Keratinocyte (primary cell): Measurements from ENCODE around the gene CDH22. TPM values are rescaled to one million over a fixed set of nuclear protein-coding genes. Genes with fewer than 3 reads are reported as not detected.

ENCODE experiments used
- DNase-seq: peaks from one replicate; pipeline ENCODE4 v3.0.0-alpha.2; 2011; ENCODE audit warnings: low read depth, missing footprints, low spot score
- FAIRE-seq: peaks from 2 replicates; lab custom pipeline; 2011; peaks lifted over from hg19 to GRCh38; lab: Jason Lieb, UNC
- H2AFZ ChIP-seq: 2 replicates; pipeline ENCODE4 v1.6.0; 2012; ENCODE audit warnings: low read length, control low read depth, inconsistent platforms; ENCODE audit not compliant: control insufficient read depth
- H3K27ac ChIP-seq: 2 replicates; pipeline ENCODE4 v1.5.1; 2011; ENCODE audit warnings: low read length; ENCODE audit not compliant: control insufficient read depth, insufficient read depth
- H3K27me3 ChIP-seq: 3 replicates; pipeline ENCODE4 v1.6.0; 2011; ENCODE audit warnings: low read length; ENCODE audit not compliant: control insufficient read depth, insufficient read depth; ENCODE audit errors: extremely low read depth
- H3K36me3 ChIP-seq, 2 experiments: 2 replicates in 1 of 2; 3 replicates in 1 of 2; pipeline ENCODE4 v1.5.1; 2011; ENCODE audit warnings: low read length in 2 of 2, mild to moderate bottlenecking in 1 of 2; ENCODE audit not compliant: control insufficient read depth in 2 of 2, insufficient read depth in 2 of 2; ENCODE audit errors: extremely low read depth in 1 of 2
- H3K4me1 ChIP-seq: 3 replicates; pipeline ENCODE4 v1.5.1; 2011; ENCODE audit warnings: low read length; ENCODE audit not compliant: control insufficient read depth, insufficient read depth; ENCODE audit errors: extremely low read depth
- H3K4me2 ChIP-seq: 3 replicates; pipeline ENCODE4 v1.6.0; 2011; ENCODE audit warnings: low read depth, low read length; ENCODE audit not compliant: control insufficient read depth, insufficient read depth; ENCODE audit errors: extremely low read depth
- H3K4me3 ChIP-seq, 3 experiments: fragments of 200-600 bp in 1 of 3; sonication (generic) in 1 of 3; 2 replicates in 2 of 3; 3 replicates in 1 of 3; pipeline ENCODE4 v1.5.1; 2011 to 2016; ENCODE audit warnings: low read length in 3 of 3, mild to moderate bottlenecking in 3 of 3, control low read depth in 2 of 3, inconsistent platforms in 1 of 3, low read depth in 1 of 3, mixed read lengths in 1 of 3, mixed run types in 1 of 3, moderate library complexity in 1 of 3; ENCODE audit not compliant: control insufficient read depth in 2 of 3, insufficient read depth in 2 of 3; ENCODE audit errors: extremely low read depth in 1 of 3
- H3K79me2 ChIP-seq: 2 replicates; pipeline ENCODE4 v1.6.0; 2012; ENCODE audit warnings: low read length; ENCODE audit not compliant: control insufficient read depth, insufficient read depth
- H3K9ac ChIP-seq: 3 replicates; pipeline ENCODE4 v1.6.0; 2011; ENCODE audit warnings: low read length; ENCODE audit not compliant: control insufficient read depth, insufficient read depth; ENCODE audit errors: extremely low read depth
- H3K9me1 ChIP-seq: 3 replicates; pipeline ENCODE4 v1.6.0; 2011; ENCODE audit warnings: low read length; ENCODE audit not compliant: control insufficient read depth, insufficient read depth; ENCODE audit errors: extremely low read depth
- H3K9me3 ChIP-seq: 2 replicates; pipeline ENCODE4 v1.5.1; 2012; ENCODE audit warnings: low read depth, low read length; ENCODE audit not compliant: control insufficient read depth
- H4K20me1 ChIP-seq: 3 replicates; pipeline ENCODE4 v1.6.0; 2011; ENCODE audit warnings: low read length; ENCODE audit not compliant: control insufficient read depth, insufficient read depth; ENCODE audit errors: extremely low read depth
- EZH2 ChIP-seq: IDR thresholded peaks from one replicate; pipeline ENCODE4 v1.6.1; 2012; ENCODE audit warnings: inconsistent platforms, mild to moderate bottlenecking, low read length, moderate library complexity
- dilution Hi-C: fragments of 300-500 bp; cut with MboI; formaldehyde crosslinking; loops from one replicate; pipeline ENCODE4 v1.7.0; 2020; ENCODE audit warnings: low sequenced_read_pairs; ENCODE audit not compliant: extremely low pct_ligation_motif_present
- polyA plus RNA-seq, 5 experiments: library from polyadenylated mRNA; depleted of rRNA in 3 of 5; stranded (reverse) in 3 of 5; stranded (forward) in 1 of 5; unstranded in 1 of 5; fragments of >200 nt; gene quantifications; 1 replicate in 1 of 5; 2 replicates in 3 of 5; 3 replicates in 1 of 5; pipeline versions ENCODE4 v1.2.1 to v1.2.3, GENCODE V29; 2011 to 2012; ENCODE audit warnings: missing spikeins in 2 of 5, low read depth in 1 of 5, low replicate concordance in 1 of 5
- TF ChIP-seq, protein P1 (sequence below), 3 experiments: IDR thresholded peaks in 1 of 3; conservative IDR thresholded peaks in 1 of 3; optimal IDR thresholded peaks in 1 of 3; 2 replicates in 2 of 3; 3 replicates in 1 of 3; pipeline versions ENCODE3 to v1.5.1; 2011; ENCODE audit warnings: low read length in 3 of 3, mild to moderate bottlenecking in 3 of 3, moderate library complexity in 2 of 3, control low read depth in 1 of 3, inconsistent platforms in 1 of 3; ENCODE audit not compliant: insufficient read depth in 2 of 3; ENCODE audit errors: extremely low read depth in 1 of 3

Gene CDH22
- polyA plus RNA-seq, 1 donor (not counting 4 experiments of a cell fraction or from before 2014, with no cell fraction given), result not detected

DNA sequence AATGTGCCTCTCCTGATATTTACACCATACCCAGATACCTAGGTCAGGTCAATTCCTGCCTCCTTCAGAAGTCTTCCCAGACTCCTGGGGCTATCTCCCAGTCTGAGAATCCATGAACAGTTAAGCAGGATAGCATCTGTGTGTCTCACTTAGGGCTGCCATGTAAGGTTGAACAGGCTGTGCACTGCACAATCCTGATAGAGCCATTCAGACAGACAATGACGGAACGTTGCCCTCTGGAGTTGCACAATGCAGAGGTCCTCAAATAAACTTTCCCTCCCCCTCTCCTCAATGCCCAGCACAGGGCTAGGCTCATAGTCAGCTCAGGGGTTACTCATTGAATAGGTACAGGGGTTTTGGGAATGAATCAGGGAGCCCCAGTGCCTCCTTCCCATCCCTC is 100.5 kb downstream of the CDH22 start:
- Histone ChIP-seq H4K20me1 (no peaks in the 10 kb centered on the region), H3K79me2 (no peaks in the 10 kb centered on the region), H3K9me3 (no peaks in the 10 kb centered on the region), H3K4me3 (no peak overlapping the region), H3K36me3 (no peaks in the 10 kb centered on the region), H3K27ac (no peak overlapping the region), H2AFZ (no peak overlapping the region), H3K4me1 (no peaks in the 10 kb centered on the region), H3K9me1 (no peaks in the 10 kb centered on the region), H3K27me3 (peaks cover 23% of the 10 kb centered on the region), H3K4me2 (no peak overlapping the region), H3K9ac (no peak overlapping the region)
- dilution Hi-C loops, result no loop called here
- DNase-seq, result no peak
- TF ChIP-seq, protein P1, sequence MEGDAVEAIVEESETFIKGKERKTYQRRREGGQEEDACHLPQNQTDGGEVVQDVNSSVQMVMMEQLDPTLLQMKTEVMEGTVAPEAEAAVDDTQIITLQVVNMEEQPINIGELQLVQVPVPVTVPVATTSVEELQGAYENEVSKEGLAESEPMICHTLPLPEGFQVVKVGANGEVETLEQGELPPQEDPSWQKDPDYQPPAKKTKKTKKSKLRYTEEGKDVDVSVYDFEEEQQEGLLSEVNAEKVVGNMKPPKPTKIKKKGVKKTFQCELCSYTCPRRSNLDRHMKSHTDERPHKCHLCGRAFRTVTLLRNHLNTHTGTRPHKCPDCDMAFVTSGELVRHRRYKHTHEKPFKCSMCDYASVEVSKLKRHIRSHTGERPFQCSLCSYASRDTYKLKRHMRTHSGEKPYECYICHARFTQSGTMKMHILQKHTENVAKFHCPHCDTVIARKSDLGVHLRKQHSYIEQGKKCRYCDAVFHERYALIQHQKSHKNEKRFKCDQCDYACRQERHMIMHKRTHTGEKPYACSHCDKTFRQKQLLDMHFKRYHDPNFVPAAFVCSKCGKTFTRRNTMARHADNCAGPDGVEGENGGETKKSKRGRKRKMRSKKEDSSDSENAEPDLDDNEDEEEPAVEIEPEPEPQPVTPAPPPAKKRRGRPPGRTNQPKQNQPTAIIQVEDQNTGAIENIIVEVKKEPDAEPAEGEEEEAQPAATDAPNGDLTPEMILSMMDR (optimal IDR thresholded peaks at IDR 0.05 in 1 of 3, IDR thresholded peaks at IDR 0.05 in 1 of 3, conservative IDR thresholded peaks at IDR 0.05 in 1 of 3; ENCODE audit: extremely low read depth in 1 of 3, insufficient read depth in 2 of 3, low read length in 3 of 3), result no peak
- no peak for FAIRE-seq

DNA sequence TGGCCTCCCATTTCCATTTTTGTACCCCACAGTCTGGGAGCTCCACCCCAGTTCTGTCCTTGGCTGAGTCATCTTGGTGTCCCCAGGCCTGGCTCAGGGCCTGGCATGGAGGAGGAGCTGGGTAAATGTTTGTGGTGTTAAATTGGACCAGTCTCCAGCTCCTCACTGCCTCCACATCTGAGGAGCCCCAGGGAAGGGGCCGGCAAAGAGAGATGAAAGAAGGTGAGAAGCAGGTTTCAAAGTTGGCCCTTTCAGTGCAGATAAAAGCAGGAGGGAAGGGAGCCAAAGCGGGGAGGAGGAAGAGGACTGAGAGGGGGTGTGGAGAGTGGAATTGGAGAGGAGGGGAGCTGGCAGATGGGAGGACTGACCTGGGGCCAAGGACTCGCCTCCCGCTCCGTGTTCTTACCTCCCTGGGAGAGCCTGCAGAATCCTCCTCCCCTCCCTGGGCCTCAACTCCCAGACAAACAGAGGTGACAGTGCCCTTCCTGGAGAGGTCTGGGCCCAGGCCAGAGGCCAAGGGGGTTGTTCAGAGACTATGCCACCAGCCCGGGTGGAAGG is 101.2 kb downstream of the CDH22 start:
- FAIRE-seq, result no peak
- dilution Hi-C loops, result no loop called here
- H3K9ac ChIP-seq, result no peak overlapping the region

More for the DNA sequence above, 101.2 kb downstream of the CDH22 start:
- H3K79me2 ChIP-seq, result no peaks in the 10 kb centered on the region
- no peaks in the 10 kb centered on the region for H4K20me1 ChIP-seq
- no peak overlapping the region for H3K4me3 ChIP-seq
- TF ChIP-seq, protein P1 (optimal IDR thresholded peaks at IDR 0.05 in 1 of 3, IDR thresholded peaks at IDR 0.05 in 1 of 3, conservative IDR thresholded peaks at IDR 0.05 in 1 of 3; ENCODE audit: extremely low read depth in 1 of 3, insufficient read depth in 2 of 3, low read length in 3 of 3), result no peak
- no peak for TF ChIP-seq EZH2
- no peaks in the 10 kb centered on the region for H3K9me3 ChIP-seq
- no peak overlapping the region for H3K4me2 ChIP-seq
- peaks cover 23% of the 10 kb centered on the region for H3K27me3 ChIP-seq
- H3K4me1 ChIP-seq, result no peaks in the 10 kb centered on the region
- H3K27ac ChIP-seq, result no peak overlapping the region
- DNase-seq, result no peak
- no peak overlapping the region for H2AFZ ChIP-seq
- H3K36me3 ChIP-seq, result no peaks in the 10 kb centered on the region
- no peaks in the 10 kb centered on the region for H3K9me1 ChIP-seq
